B cell (primary cell): ENCODE measurements around the gene PCDH9. TPM values are rescaled to one million over a fixed set of nuclear protein-coding genes. Genes with fewer than 3 reads are reported as not detected.
"Not testable (repeated sequence)": the region's sequence is repeated elsewhere in the genome, so short reads cannot be mapped to it uniquely, and the experiment has no call there.

Experiments
- ATAC-seq: fragments of 200-7000 bp; cut with Tn5 transposase; one replicate; pipeline ENCODE4 v1.10.0; 2021; ENCODE audit warnings: low read depth, mild to moderate bottlenecking, moderate number of reproducible peaks, moderate library complexity
- CTCF ChIA-PET: fragments of 350-600 bp; sonication (Branson Sonifier 250); formaldehyde crosslinking; loops from one replicate; lab custom pipeline; 2021; ENCODE audit warnings: antibody characterized with exemption, inconsistent platforms; lab: Charles Lee
- POLR2A ChIA-PET: fragments of 350-600 bp; sonication (Branson Sonifier 250); formaldehyde crosslinking; loops from one replicate; lab custom pipeline; 2021; ENCODE audit warnings: antibody characterized with exemption; lab: Charles Lee
- DNase-seq: peaks from one replicate; pipeline ENCODE4 v3.0.0; 2013
- H2AFZ ChIP-seq: 2 replicates; pipeline ENCODE4 v1.6.1; 2012; ENCODE audit warnings: mild to moderate bottlenecking, low read depth, low read length; ENCODE audit not compliant: insufficient read depth, poor library complexity, severe bottlenecking
- H3K27ac ChIP-seq, 2 donors: 1 replicate in 1 of 2; 2 replicates in 1 of 2; pipeline ENCODE4 v1.5.1; 2012 to 2013; ENCODE audit warnings: low read length in 2 of 2, mild to moderate bottlenecking in 2 of 2, moderate library complexity in 1 of 2
- H3K27me3 ChIP-seq, 4 experiments: fragments of 200-600 bp in 1 of 4; sonication (generic) in 1 of 4; replicated peaks in 1 of 4; 1 replicate in 2 of 4; 2 replicates in 2 of 4; pipeline versions ENCODE4 v1.6.1 to v1.7.0; 2013 to 2016; ENCODE audit warnings: low read length in 3 of 4, mild to moderate bottlenecking in 2 of 4, mixed read lengths in 1 of 4, moderate library complexity in 1 of 4; ENCODE audit not compliant: insufficient read depth in 4 of 4, control insufficient read depth in 3 of 4; ENCODE audit errors: control extremely low read depth in 1 of 4
- H3K36me3 ChIP-seq, 2 experiments: replicated peaks in 1 of 2; 1 replicate in 1 of 2; 2 replicates in 1 of 2; pipeline versions ENCODE4 v1.6.1 to v1.7.1; 2013; ENCODE audit warnings: low read length in 1 of 2; ENCODE audit not compliant: insufficient read depth in 2 of 2, control insufficient read depth in 1 of 2; ENCODE audit errors: control extremely low read depth in 1 of 2, extremely low read depth in 1 of 2
- H3K4me1 ChIP-seq, 2 donors: fragments of 200-600 bp in 1 of 2; sonication (generic) in 1 of 2; 1 replicate in 1 of 2; 2 replicates in 1 of 2; pipeline versions ENCODE4 v1.5.1 to v1.6.1; 2013 to 2017; ENCODE audit warnings: low read length in 2 of 2; ENCODE audit not compliant: control insufficient read depth in 2 of 2, insufficient read depth in 2 of 2
- H3K4me2 ChIP-seq: replicated peaks from 2 replicates; pipeline ENCODE3; 2012; ENCODE audit warnings: mild to moderate bottlenecking, low read depth, low read length; ENCODE audit not compliant: poor library complexity, severe bottlenecking
- H3K4me3 ChIP-seq, 5 experiments: fragments of 200-600 bp in 1 of 5; sonication (generic) in 1 of 5; 1 replicate in 3 of 5; 2 replicates in 2 of 5; pipeline versions ENCODE4 v1.5.1 to v1.7.0; 2011 to 2016; ENCODE audit warnings: low read length in 4 of 5, mild to moderate bottlenecking in 4 of 5, low read depth in 2 of 5, control low read depth in 1 of 5, moderate library complexity in 1 of 5; ENCODE audit not compliant: insufficient read depth in 1 of 5; ENCODE audit errors: control extremely low read depth in 1 of 5, extremely low read depth in 1 of 5
- H3K79me2 ChIP-seq: fragments of 200-600 bp; sonication (generic); one replicate; pipeline ENCODE4 v1.6.0; 2016; ENCODE audit warnings: low read length; ENCODE audit not compliant: control insufficient read depth, insufficient read depth
- H3K9ac ChIP-seq: fragments of 200-600 bp; sonication (generic); 2 replicates; pipeline ENCODE4 v1.6.1; 2017; ENCODE audit warnings: mild to moderate bottlenecking, low read length, moderate library complexity
- H3K9me3 ChIP-seq, 3 donors: one replicate each; pipeline versions ENCODE4 v1.6.1 to v1.7.1; 2013; ENCODE audit warnings: low read length in 2 of 3; ENCODE audit not compliant: control insufficient read depth in 2 of 3, insufficient read depth in 1 of 3; ENCODE audit errors: control extremely low read depth in 1 of 3
- H4K20me1 ChIP-seq: 2 replicates; pipeline ENCODE4 v1.6.0; 2012; ENCODE audit warnings: mild to moderate bottlenecking, low read length; ENCODE audit not compliant: insufficient read depth, control insufficient read depth, poor library complexity, severe bottlenecking
- H3K27ac Mint-ChIP-seq: one replicate; pipeline ENCODE4 v1.8.0; 2021; ENCODE audit warnings: mixed read lengths
- H3K27me3 Mint-ChIP-seq: one replicate; pipeline ENCODE4 v1.8.0; 2021; ENCODE audit warnings: mixed read lengths
- H3K4me1 Mint-ChIP-seq: one replicate; pipeline ENCODE4 v1.8.0; 2021; ENCODE audit warnings: mixed read lengths
- H3K4me3 Mint-ChIP-seq: one replicate; pipeline ENCODE4 v1.8.0; 2021; ENCODE audit warnings: mixed read lengths
- H3K9me3 Mint-ChIP-seq: one replicate; pipeline ENCODE4 v1.8.0; 2022; ENCODE audit warnings: mixed read lengths; ENCODE audit not compliant: insufficient read depth
- EZH2 ChIP-seq: IDR thresholded peaks from 2 replicates; pipeline ENCODE4 v1.6.1; 2012; ENCODE audit warnings: borderline replicate concordance, low read depth, mild to moderate bottlenecking, moderate library complexity, low read length; ENCODE audit not compliant: insufficient read depth, poor library complexity, severe bottlenecking
- WGBS: methylation state at CpG from one replicate; pipeline ENCODE4 v1.1.5; 2013; ENCODE audit warnings: missing lambda C conversion rate; ENCODE audit not compliant: insufficient coverage; 5-methylcytosine and 5-hydroxymethylcytosine counted together
- intact Hi-C: fragments of 100-400 bp; cut with micrococcal nuclease; formaldehyde crosslinking; loops from one replicate; pipeline ENCODE4 v1.10.0; 2022
- polyA plus RNA-seq: library from polyadenylated mRNA; depleted of rRNA; stranded (reverse); fragments of >200 nt; gene quantifications from 2 replicates; pipeline ENCODE4 v1.2.3, GENCODE V29; 2012
- total RNA-seq, 2 donors: library from RNA; stranded (reverse); fragments of 120-200 nt in 1 of 2; gene quantifications; 1 replicate in 1 of 2; 2 replicates in 1 of 2; pipeline versions ENCODE4 v1.2.3 to v1.2.4, GENCODE V29; 2013 to 2022
- TF ChIP-seq, protein P1 (sequence below): fragments of 200-600 bp; IDR thresholded peaks from one replicate; pipeline ENCODE4 v1.8.0; 2022; ENCODE audit warnings: antibody characterized with exemption, mild to moderate bottlenecking

The PCDH9 gene
- total and polyA plus RNA-seq, 2 donors (not counting 1 experiment from before 2014, with no cell fraction given): 13.1 to 21.8 TPM

DNA sequence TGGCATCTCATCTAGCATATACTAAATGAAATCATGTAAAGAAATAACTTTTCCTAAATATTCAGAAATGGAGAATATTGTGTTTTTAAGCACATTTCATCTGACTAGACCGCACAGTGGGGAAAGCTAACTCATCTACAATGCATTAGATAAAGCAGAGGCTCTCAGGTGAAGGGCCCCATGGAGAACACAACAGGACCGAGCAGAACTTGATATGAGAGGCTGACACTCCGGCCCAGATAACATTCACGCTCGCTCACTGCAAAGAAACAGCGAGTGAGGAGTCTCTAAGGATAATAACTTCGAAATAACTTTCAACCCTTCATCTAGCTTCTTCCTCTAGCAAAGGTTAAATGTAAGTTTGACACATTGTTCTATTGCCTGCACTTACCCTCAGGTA lies 130.6 kb downstream of the PCDH9 start:
- Histone ChIP-seq H3K9me3 (peaks cover 0 to 3% (median 0%) of the 10 kb centered on the region in 3 donors), H3K36me3 (no peaks in the 10 kb centered on the region), H4K20me1 (no peaks in the 10 kb centered on the region), H2AFZ (no peak overlapping the region), H3K9ac (no peak overlapping the region), H3K4me1 (no peaks in the 10 kb centered on the region), H3K79me2 (no peaks in the 10 kb centered on the region), H3K4me2 (no peak overlapping the region), H3K27me3 (no peaks in the 10 kb centered on the region), H3K27ac (no peak overlapping the region), H3K4me3 (no peak overlapping the region)
- Mint-ChIP-seq H3K9me3 (no peaks in the 10 kb centered on the region), H3K4me1 (peaks cover 3% of the 10 kb centered on the region), H3K27me3 (no peaks in the 10 kb centered on the region), H3K27ac (no peak overlapping the region), H3K4me3 (no peak overlapping the region)
- no peak for DNase-seq
- 80% methylated on average over 1 of the region's 7 CpGs for WGBS
- ChIA-PET POLR2A (no interaction called here), CTCF (no interaction called here)
- ATAC-seq: no peak
- intact Hi-C loops: no loop called here
- TF ChIP-seq, protein P1, sequence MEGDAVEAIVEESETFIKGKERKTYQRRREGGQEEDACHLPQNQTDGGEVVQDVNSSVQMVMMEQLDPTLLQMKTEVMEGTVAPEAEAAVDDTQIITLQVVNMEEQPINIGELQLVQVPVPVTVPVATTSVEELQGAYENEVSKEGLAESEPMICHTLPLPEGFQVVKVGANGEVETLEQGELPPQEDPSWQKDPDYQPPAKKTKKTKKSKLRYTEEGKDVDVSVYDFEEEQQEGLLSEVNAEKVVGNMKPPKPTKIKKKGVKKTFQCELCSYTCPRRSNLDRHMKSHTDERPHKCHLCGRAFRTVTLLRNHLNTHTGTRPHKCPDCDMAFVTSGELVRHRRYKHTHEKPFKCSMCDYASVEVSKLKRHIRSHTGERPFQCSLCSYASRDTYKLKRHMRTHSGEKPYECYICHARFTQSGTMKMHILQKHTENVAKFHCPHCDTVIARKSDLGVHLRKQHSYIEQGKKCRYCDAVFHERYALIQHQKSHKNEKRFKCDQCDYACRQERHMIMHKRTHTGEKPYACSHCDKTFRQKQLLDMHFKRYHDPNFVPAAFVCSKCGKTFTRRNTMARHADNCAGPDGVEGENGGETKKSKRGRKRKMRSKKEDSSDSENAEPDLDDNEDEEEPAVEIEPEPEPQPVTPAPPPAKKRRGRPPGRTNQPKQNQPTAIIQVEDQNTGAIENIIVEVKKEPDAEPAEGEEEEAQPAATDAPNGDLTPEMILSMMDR: no peak
- TF ChIP-seq EZH2: no peak

- ChIA-PET CTCF (no interaction called here), POLR2A (no interaction called here)
- Histone ChIP-seq H3K4me1 (no peaks in the 10 kb centered on the region), H3K79me2 (no peaks in the 10 kb centered on the region), H3K9ac (no peak overlapping the region), H3K36me3 (no peaks in the 10 kb centered on the region), H3K27ac (no peak overlapping the region), H3K4me2 (no peak overlapping the region), H3K9me3 (no peaks in the 10 kb centered on the region), H3K4me3 (no peak overlapping the region), H2AFZ (no peak overlapping the region), H4K20me1 (no peaks in the 10 kb centered on the region), H3K27me3 (no peaks in the 10 kb centered on the region)
- H3K4me3 Mint-ChIP-seq: no peak overlapping the region
- intact Hi-C loops: no loop called here
- no peak for DNase-seq
- WGBS: 86% methylated on average over 1 of the region's 3 CpGs
- H3K27ac Mint-ChIP-seq: no peak overlapping the region
- H3K27me3 Mint-ChIP-seq: no peaks in the 10 kb centered on the region
- no peaks in the 10 kb centered on the region for H3K9me3 Mint-ChIP-seq
- TF ChIP-seq, protein P1: no peak
- ATAC-seq: no peak
- H3K4me1 Mint-ChIP-seq: no peaks in the 10 kb centered on the region
Measured at GRCh38 chr13:67097892-67098452, 132.2 kb downstream of the PCDH9 start.

DNA sequence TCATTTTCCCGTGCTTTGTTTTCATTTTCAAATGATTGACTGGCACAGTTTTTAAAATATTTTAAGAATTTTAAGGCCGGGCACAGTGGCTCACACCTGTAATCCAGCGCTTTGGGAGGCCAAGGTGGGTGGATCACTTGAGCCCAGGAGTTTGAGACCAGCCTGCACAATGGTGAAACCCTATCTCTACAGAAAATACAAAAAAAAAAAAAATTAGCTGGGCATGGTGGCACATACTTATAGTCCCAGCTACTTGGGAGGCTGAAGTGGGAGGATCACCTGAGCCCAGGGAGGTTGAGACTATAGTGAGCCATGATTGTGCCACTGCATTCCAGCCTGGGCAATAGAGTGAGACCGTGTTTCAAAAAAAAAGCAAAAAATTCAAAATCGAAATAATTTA lies 133.2 kb downstream of the PCDH9 start:
- H3K27ac Mint-ChIP-seq, H3K4me3 ChIP-seq, H3K9me3 Mint-ChIP-seq, POLR2A ChIA-PET, CTCF ChIA-PET, H3K4me1 Mint-ChIP-seq, ATAC-seq, H3K4me1 ChIP-seq, H3K9ac ChIP-seq, H3K4me2 ChIP-seq, H2AFZ ChIP-seq, H4K20me1 ChIP-seq, intact Hi-C loops, H3K4me3 Mint-ChIP-seq, H3K27me3 Mint-ChIP-seq, H3K27ac ChIP-seq, DNase-seq, H3K36me3 ChIP-seq, H3K9me3 ChIP-seq, H3K79me2 ChIP-seq, H3K27me3 ChIP-seq: not testable (repeated sequence)
- WGBS: no CpG with 5 or more reads among the region's 5 CpGs
